Activated CD8-positive, alpha-beta T cell treated with anti-CD3 and anti-CD28 coated beads, Interleukin-2, amount 10 ng/mL, durations not matched to agents 7 days and 5 days (primary cell): Measurements from ENCODE around the gene DNAJC22. TPM values are rescaled to one million over a fixed set of nuclear protein-coding genes. Genes with fewer than 3 reads are reported as not detected.

ENCODE experiments used
- ATAC-seq: fragments of 150-1000 bp; cut with Tn5 transposase; one replicate; pipeline ENCODE4 v1.10.0; 2021; ENCODE audit warnings: moderate library complexity
- CTCF ChIA-PET: fragments of 350-600 bp; sonication (Branson Sonifier 250); formaldehyde crosslinking; loops from one replicate; lab custom pipeline; 2021; ENCODE audit warnings: antibody characterized with exemption; lab: Charles Lee
- POLR2A ChIA-PET: fragments of 350-600 bp; sonication (Branson Sonifier 250); formaldehyde crosslinking; loops from one replicate; lab custom pipeline; 2021; ENCODE audit warnings: antibody characterized with exemption; lab: Charles Lee
- DNase-seq: peaks from one replicate; pipeline ENCODE4 v3.0.0-alpha.2; 2020
- H3K27ac Mint-ChIP-seq: one replicate; pipeline ENCODE4 v1.8.0; 2021; ENCODE audit warnings: mild to moderate bottlenecking, mixed read lengths
- H3K27me3 Mint-ChIP-seq: one replicate; pipeline ENCODE4 v1.8.0; 2021; ENCODE audit warnings: low read depth, mixed read lengths
- H3K36me3 Mint-ChIP-seq: one replicate; pipeline ENCODE4 v1.8.0; 2021; ENCODE audit warnings: low read depth, mixed read lengths
- H3K4me1 Mint-ChIP-seq: one replicate; pipeline ENCODE4 v1.8.0; 2021; ENCODE audit warnings: low read depth, mixed read lengths
- H3K4me3 Mint-ChIP-seq: one replicate; pipeline ENCODE4 v1.8.0; 2021; ENCODE audit warnings: mild to moderate bottlenecking, mixed read lengths
- H3K9me3 Mint-ChIP-seq: one replicate; pipeline ENCODE4 v1.8.0; 2022; ENCODE audit warnings: mixed read lengths; ENCODE audit not compliant: insufficient read depth
- total RNA-seq, 2 experiments: library from RNA; stranded (reverse); gene quantifications; one replicate each; pipeline ENCODE4 v1.2.3, GENCODE V29; 2021

DNAJC22 gene
- total RNA-seq, 2 experiments from 2014 or later: 0.29 TPM; not detected in 1

- Mint-ChIP-seq H3K36me3 (peaks cover 2% of the 10 kb centered on the region), H3K4me1 (peaks cover 29% of the 10 kb centered on the region), H3K27ac (no peak overlapping the region), H3K9me3 (no peaks in the 10 kb centered on the region), H3K27me3 (peaks cover 84% of the 10 kb centered on the region), H3K4me3 (no peak overlapping the region)
- ChIA-PET POLR2A (interaction anchor here (2.3 kb wide), 1 partner anchor 16 kb away, joined by 8 read pairs; the partner anchor contains the start of gene TROAP), CTCF (interaction anchor here (0.9 to 5.6 kb wide), 8 partner anchors 8 to 64 kb away, joined by 3 to 33 read pairs (median 10); partner anchors contain the start of gene DNAJC22)
- no peak for ATAC-seq
- DNase-seq: no peak
These were observed 7.7 kb upstream of the DNAJC22 start for GRCh38 chr12:49338830-49339463.

GRCh38 chr12:49339464-49339861 lies 7.2 kb upstream of the DNAJC22 start:
- Mint-ChIP-seq H3K27ac (no peak overlapping the region), H3K27me3 (peaks cover 86% of the 10 kb centered on the region)
- POLR2A ChIA-PET: interaction anchor here (2.3 kb wide), 1 partner anchor 17 kb away, joined by 8 read pairs; the partner anchor contains the start of gene TROAP

DNA sequence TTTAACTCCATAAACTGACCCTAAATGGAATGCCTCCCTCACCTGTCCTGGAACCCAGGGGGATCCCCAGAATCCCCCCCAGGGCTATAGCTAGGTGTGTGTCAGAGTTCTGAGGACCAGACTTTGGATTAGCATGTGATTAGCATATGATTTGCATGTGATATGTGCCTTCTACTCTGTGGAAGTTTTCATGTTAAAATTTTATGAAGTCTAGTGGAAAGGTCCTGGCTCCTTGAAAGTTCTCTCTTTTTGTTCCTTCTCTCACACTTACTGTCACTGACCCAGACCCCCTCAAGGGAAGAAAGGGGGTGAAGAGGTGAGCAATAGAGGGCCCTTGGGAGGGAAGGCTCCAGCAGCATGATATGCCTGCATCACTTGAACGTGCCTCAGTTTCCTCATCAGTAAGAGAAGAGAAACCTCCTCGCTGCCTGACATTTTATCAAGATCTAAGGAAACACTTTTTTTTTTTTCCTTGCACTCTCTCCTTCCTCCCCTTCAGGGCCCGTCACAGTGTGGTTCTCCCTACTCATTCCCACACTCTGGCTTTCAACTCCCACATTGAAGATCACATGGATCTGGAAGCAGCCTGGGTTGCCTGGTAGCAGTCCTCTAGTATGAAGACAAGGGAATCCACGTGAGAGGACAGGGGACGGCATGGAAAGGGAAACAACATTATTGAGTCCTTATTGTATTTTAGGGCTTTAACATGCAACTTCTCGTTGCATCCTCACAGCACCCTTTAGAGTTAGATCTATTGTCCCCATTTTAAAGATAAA lies 6.4 kb upstream of the DNAJC22 start:
- Mint-ChIP-seq H3K36me3 (peaks cover 2% of the 10 kb centered on the region), H3K4me1 (peaks cover 29% of the 10 kb centered on the region), H3K27ac (no peak overlapping the region), H3K4me3 (no peak overlapping the region), H3K27me3 (peaks cover 82% of the 10 kb centered on the region), H3K9me3 (no peaks in the 10 kb centered on the region)
- DNase-seq (no peak), ATAC-seq (no peak)
- POLR2A ChIA-PET: no interaction called here
- CTCF ChIA-PET: interaction anchor here (1.4 to 4.4 kb wide), 3 partner anchors 18 to 177 kb away, joined by 3 to 41 read pairs (median 17); no protein-coding TSS in a partner anchor

More at GRCh38 chr12:49339464-49339861, 7.2 kb upstream of the DNAJC22 start:
- ATAC-seq (no peak), DNase-seq (no peak)
- peaks cover 29% of the 10 kb centered on the region for H3K4me1 Mint-ChIP-seq
- no peak overlapping the region for H3K4me3 Mint-ChIP-seq
- CTCF ChIA-PET: interaction anchor here (0.9 to 5.6 kb wide), 4 partner anchors 8 to 65 kb away, joined by 3 to 33 read pairs (median 10); partner anchors contain the start of gene DNAJC22
- H3K9me3 Mint-ChIP-seq: no peaks in the 10 kb centered on the region
- peaks cover 2% of the 10 kb centered on the region for H3K36me3 Mint-ChIP-seq

DNA sequence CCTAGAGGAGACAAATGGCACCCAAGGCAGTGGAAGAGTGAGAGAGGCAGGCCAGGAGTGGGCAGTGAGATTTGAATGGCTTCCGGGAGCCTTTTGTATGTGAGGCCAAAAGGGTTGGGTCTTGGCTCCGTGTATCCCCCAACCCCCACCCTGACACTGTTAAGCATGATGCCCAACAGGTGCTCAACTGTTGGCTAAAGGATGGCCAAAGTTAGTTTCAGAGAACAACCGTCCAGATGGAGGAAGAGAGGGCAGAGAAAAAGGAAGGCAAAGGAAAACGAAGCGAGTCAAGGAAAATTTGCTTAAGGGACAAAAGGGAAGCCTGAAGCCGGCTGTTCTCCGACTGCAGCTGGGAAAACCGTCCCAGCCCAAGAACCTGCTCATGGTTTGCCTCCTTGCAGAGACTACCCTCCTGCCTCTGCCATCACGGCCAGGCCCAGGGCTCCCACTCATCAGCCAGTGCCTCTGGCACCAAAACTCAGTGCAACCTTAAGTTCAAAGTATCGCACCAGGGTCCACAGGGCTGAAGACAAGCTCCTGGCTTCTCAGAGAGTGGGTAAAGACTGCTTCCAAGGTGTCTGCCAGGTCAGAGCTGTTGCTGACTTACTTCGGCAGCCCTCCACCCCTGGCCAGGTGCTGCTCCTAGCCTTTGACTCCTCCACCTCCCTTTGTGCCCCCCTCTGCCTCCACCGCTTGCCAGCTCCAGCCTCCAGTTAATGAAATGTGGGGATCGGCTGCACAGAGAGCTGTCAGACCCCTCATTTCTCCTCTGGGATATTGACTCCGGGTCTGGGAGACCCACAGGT lies 5.5 kb upstream of the DNAJC22 start:
- no peak for ATAC-seq
- peaks cover 34% of the 10 kb centered on the region for H3K4me1 Mint-ChIP-seq
- no peaks in the 10 kb centered on the region for H3K36me3 Mint-ChIP-seq
- H3K9me3 Mint-ChIP-seq: no peaks in the 10 kb centered on the region
- H3K4me3 Mint-ChIP-seq: no peak overlapping the region
- H3K27me3 Mint-ChIP-seq: peaks cover 85% of the 10 kb centered on the region
- no peak for DNase-seq
- ChIA-PET CTCF (interaction anchor here (1.1 to 3.8 kb wide), 20 partner anchors 9 to 281 kb away, joined by 3 to 56 read pairs (median 8); partner anchors contain the start of genes PRPH, SPATS2 and TROAP), POLR2A (interaction anchor here (1.1 to 2.0 kb wide), 2 partner anchors 19 to 26 kb away, joined by 5 to 12 read pairs; partner anchors contain the start of genes SPATS2 and TROAP)
- no peak overlapping the region for H3K27ac Mint-ChIP-seq

DNA sequence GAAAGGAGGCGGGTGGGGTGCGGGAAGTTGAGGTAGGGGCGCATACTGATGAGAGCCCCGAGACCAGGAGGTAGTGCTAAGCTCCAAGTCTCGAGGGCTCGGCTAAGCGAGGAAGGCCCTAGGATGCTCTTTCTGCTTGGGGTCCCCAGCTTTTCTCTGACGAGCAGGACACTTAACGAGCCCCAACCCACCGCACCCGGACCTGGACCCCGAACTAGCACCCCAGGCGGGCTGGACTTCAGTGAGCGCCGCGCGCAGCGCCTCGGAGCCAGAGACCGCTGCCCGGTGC lies 5.0 kb upstream of the DNAJC22 start:
- Mint-ChIP-seq H3K4me1 (peaks cover 39% of the 10 kb centered on the region), H3K27ac (no peak overlapping the region), H3K4me3 (no peak overlapping the region), H3K27me3 (peaks cover 87% of the 10 kb centered on the region), H3K9me3 (no peaks in the 10 kb centered on the region), H3K36me3 (no peaks in the 10 kb centered on the region)
- POLR2A ChIA-PET: interaction anchor here (1.1 to 2.0 kb wide), 3 partner anchors 19 to 45 kb away, joined by 3 to 12 read pairs (median 5); partner anchors contain the start of genes SPATS2 and TROAP
- DNase-seq (no peak), ATAC-seq (no peak)
- CTCF ChIA-PET: interaction anchor here (0.9 to 3.8 kb wide), 26 partner anchors 9 to 280 kb away, joined by 3 to 56 read pairs (median 7); partner anchors contain the start of genes PRPH, SPATS2 and TROAP

DNA sequence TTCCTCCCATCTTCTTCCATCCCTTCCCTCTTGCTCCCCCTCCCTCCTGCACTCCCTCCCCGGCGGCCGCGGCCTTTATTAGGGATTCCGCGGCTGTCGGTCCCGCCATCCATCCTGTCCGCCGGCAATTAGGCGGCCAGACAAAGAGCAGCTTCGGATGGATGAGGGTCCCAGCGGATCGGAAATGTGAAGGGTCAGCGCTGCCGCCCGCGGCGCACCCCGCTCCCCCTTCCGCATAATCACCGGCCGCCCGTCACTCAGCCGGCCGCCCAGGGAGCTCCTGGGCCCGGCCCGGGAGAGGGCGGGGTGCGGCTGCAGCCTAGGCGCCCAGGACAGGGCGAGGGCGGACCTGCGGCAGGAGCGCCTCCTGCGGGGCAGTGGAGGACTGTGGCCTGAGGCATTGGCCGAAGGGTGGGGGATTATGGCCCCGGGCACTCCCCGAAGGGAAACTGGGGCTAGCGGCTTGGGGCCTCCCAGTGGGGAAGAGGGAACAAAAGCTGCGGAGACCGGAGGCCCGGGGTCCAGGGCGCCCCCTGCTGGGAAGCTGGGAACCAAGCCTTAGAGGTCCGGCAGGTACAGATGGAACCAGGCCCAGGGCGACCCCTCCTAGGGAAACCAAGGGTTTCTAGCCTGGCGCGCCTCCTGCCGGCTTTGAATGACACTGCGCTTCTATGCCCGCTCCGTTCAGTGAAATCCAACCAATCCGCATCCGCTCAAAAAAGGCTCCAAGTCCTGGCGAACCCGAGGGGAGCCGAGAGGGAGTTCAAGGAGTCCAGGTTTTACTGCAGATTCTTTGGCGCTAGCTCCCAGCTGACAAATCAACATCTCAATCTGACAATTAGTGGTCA lies 4.4 kb upstream of the DNAJC22 start:
- ATAC-seq: peak; percentile 73
- no peak overlapping the region for H3K27ac Mint-ChIP-seq
- ChIA-PET POLR2A (interaction anchor here (1.0 to 2.0 kb wide), 4 partner anchors 20 to 45 kb away, joined by 3 to 12 read pairs (median 5); partner anchors contain the start of genes SPATS2 and TROAP), CTCF (interaction anchor here (0.9 to 3.8 kb wide), 32 partner anchors 8 to 280 kb away, joined by 3 to 56 read pairs (median 4); partner anchors contain the start of genes PRPH, SPATS2 and TROAP)
- DNase-seq: peak; percentile 84
- peak overlapping the region; percentile 34 for H3K4me3 Mint-ChIP-seq
- no peaks in the 10 kb centered on the region for H3K36me3 Mint-ChIP-seq
- H3K4me1 Mint-ChIP-seq: peaks cover 39% of the 10 kb centered on the region
- H3K9me3 Mint-ChIP-seq: no peaks in the 10 kb centered on the region
- peaks cover 88% of the 10 kb centered on the region for H3K27me3 Mint-ChIP-seq

DNA sequence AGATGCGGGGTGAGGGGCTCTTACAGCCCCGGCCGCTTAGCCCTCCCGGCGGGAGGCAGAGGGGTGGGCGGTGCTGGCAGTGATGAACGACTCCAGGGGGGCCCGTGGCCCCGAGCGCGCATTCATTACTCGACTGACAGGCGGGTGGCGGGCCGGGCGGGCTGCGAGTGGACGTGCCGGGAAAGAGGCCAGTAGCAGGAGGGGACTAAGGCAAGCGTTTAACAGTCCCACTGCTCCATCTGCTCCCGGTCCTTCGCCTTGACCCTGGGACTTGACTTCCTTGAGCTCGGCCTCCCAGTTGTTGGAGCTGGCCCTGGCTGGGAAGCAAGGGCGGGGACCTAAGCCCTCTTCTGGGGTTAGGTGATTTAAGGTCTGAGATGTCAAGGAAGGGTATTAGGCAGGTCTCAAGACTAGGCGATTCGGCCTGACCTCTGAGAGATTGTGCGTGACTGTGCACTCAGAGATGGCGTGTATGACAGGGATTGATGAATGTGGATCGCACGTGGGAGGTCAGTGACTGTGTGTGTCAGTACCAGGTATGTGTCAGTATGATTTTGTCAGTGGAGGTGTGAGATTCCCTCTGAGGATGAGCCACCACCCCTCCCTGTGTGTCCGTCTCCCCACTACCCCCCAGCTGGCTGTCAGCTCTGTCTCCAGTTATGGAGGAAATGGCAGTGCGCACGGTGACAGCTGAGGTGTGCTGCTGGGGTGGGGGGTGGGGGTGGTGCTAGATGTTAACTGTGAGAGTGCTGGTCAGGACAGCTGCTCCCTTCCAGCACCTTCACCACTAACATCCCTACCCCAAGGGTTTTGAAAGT lies 3.6 kb upstream of the DNAJC22 start:
- CTCF ChIA-PET: interaction anchor here (0.7 to 3.8 kb wide), 26 partner anchors 8 to 249 kb away, joined by 3 to 56 read pairs (median 7); partner anchors contain the start of genes PRPH, SPATS2 and TROAP
- DNase-seq (no peak), ATAC-seq (no peak)
- peaks cover 86% of the 10 kb centered on the region for H3K27me3 Mint-ChIP-seq
- H3K4me3 Mint-ChIP-seq: peak overlapping the region; percentile 34
- no peaks in the 10 kb centered on the region for H3K36me3 Mint-ChIP-seq
- H3K27ac Mint-ChIP-seq: no peak overlapping the region
- no peaks in the 10 kb centered on the region for H3K9me3 Mint-ChIP-seq
- POLR2A ChIA-PET: interaction anchor here (1.0 to 2.0 kb wide), 3 partner anchors 21 to 46 kb away, joined by 3 to 12 read pairs (median 5); partner anchors contain the start of genes SPATS2 and TROAP
- H3K4me1 Mint-ChIP-seq: peaks cover 34% of the 10 kb centered on the region

DNA sequence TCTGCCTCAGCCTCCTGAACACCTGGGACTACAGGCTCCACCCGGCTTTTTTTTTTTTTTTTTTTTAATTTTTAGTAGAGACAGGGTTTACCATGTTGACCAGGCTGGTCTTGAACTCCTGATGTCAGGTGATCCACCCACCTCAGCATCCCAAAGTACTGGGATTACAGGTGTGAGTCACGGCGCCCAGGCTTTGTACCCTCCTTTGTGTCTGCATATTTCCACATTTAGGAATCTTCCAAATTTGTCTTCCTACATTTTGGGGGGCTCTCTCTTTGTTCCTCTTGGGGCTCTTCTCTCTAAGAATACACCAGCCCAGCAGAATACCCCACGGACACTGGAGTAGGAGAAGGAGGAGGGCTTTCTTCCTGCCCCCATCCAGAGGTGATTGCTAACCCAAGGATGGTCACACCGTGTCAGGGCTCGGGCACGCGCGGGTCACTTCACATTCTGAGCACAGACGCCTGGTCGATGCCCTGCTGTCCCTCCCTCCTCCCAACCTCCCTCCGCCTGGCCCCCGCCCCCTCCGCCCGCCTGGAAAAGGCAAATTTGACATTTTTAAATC lies 2.1 kb upstream of the DNAJC22 start:
- Mint-ChIP-seq H3K27me3 (peaks cover 83% of the 10 kb centered on the region), H3K4me1 (peaks cover 38% of the 10 kb centered on the region), H3K4me3 (no peak overlapping the region), H3K9me3 (no peaks in the 10 kb centered on the region), H3K36me3 (no peaks in the 10 kb centered on the region), H3K27ac (no peak overlapping the region)
- no peak for DNase-seq
- no peak for ATAC-seq
- POLR2A ChIA-PET: no interaction called here
- CTCF ChIA-PET: interaction anchor here (0.7 to 3.8 kb wide), 4 partner anchors 12 to 56 kb away, joined by 3 to 56 read pairs (median 40); partner anchors contain the start of genes PRPH and TROAP

- H3K4me1 Mint-ChIP-seq: peaks cover 38% of the 10 kb centered on the region
These were observed 1.4 kb upstream of the DNAJC22 start for GRCh38 chr12:49345051-49345824.

More at GRCh38 chr12:49345051-49345824, 1.4 kb upstream of the DNAJC22 start:
- Mint-ChIP-seq H3K27me3 (peaks cover 80% of the 10 kb centered on the region), H3K27ac (no peak overlapping the region), H3K9me3 (no peaks in the 10 kb centered on the region), H3K36me3 (no peaks in the 10 kb centered on the region), H3K4me3 (no peak overlapping the region)
- no peak for ATAC-seq
- ChIA-PET POLR2A (interaction anchor here (0.6 to 3.0 kb wide), 2 partner anchors 22 to 23 kb away, joined by 3 to 12 read pairs; partner anchors contain the start of genes SPATS2 and TROAP), CTCF (interaction anchor here (2.5 to 8.4 kb wide), 5 partner anchors 8 to 58 kb away, joined by 13 to 111 read pairs (median 37); partner anchors contain the start of gene C1QL4)
- no peak for DNase-seq
